SK-N-MC (cell line): ENCODE results near the gene BBLN.

Experiments
- DNase-seq: peaks from one replicate; pipeline ENCODE4 v3.0.0-alpha.2; 2011; ENCODE audit warnings: low read depth, low spot score
- H3K27ac ChIP-seq: fragments of 200-600 bp; sonication (generic); 2 replicates; pipeline ENCODE4 v1.5.1; 2016; ENCODE audit warnings: mixed run types
- H3K36me3 ChIP-seq: fragments of 200-600 bp; sonication (generic); 2 replicates; pipeline ENCODE4 v1.6.1; 2017; ENCODE audit warnings: antibody characterized with exemption, low read length, mixed read lengths; ENCODE audit not compliant: insufficient read depth
- H3K4me3 ChIP-seq: fragments of 200-600 bp; sonication (generic); 2 replicates; pipeline ENCODE4 v1.5.1; 2016
- H3K9ac ChIP-seq: fragments of 200-600 bp; sonication (generic); 2 replicates; pipeline ENCODE4 v1.8.0; 2017; ENCODE audit warnings: mixed run types, mixed read lengths; ENCODE audit not compliant: insufficient read length
- H3K9me3 ChIP-seq: fragments of 200-600 bp; sonication (generic); 2 replicates; pipeline ENCODE4 v1.6.1; 2017; ENCODE audit warnings: low read depth, mild to moderate bottlenecking, antibody characterized with exemption, low read length, moderate library complexity, mixed read lengths
- EZH2 ChIP-seq: fragments of 200-600 bp; sonication (generic); IDR thresholded peaks from one replicate; pipeline ENCODE4 v1.6.1; 2017; ENCODE audit warnings: antibody characterized with exemption
- FOXP2 ChIP-seq: optimal IDR thresholded peaks from 2 replicates; pipeline ENCODE3; 2011; ENCODE audit warnings: mild to moderate bottlenecking, moderate library complexity; ENCODE audit not compliant: insufficient read depth; ENCODE audit errors: extremely low read length, control extremely low read depth
- POLR2AphosphoS5 ChIP-seq: IDR thresholded peaks from 2 replicates; pipeline ENCODE4 v1.6.1; 2012; ENCODE audit warnings: mild to moderate bottlenecking, low read depth, low read length, borderline replicate concordance

BBLN gene

DNA sequence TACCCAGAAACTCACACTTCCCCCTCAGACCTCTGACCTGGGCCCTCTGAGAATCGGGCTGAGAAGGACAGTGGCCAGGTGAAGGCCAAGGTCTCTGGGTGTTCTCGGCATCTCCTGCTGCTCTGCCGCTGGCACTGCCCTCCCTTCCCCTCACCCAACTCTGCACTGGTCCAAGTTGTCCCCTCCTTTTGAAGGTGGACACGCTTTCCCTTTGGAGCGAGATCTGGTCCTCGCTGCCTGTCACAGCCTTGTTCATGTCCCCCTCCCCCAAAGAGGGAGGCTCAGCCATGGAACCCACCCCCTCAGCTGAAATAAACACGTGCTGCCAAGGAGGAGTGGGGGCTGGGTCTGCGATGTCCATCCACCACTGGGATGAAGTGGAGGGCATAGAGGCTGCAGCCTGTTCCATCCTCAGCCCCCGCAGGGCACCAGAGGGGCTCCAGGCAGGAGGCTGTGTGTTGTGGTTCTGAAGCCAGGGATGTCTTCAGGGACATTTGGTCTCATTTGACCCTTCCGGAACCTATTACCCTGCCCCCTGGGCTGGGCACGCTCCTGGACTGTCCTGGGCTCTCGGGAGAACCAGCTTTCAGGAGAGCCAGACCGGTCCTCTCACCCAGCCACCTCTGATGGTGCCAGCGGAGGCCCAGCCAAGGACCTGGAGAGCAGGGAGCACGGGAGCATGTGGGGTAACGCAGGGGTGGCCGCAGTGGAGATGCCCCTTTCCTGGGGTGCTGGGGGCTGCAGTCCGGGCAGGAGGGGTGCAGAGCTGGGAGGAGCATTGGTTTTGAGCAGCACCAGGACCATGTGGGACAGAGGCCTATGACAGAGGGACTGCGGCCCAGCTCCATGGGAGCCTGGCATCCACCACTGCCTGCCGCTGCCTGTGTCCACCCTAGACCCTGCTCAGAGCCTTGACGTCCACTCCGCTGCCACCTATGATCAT is 15.6 kb upstream of the BBLN start:
- H3K9ac ChIP-seq = no peak overlapping the region

DNA sequence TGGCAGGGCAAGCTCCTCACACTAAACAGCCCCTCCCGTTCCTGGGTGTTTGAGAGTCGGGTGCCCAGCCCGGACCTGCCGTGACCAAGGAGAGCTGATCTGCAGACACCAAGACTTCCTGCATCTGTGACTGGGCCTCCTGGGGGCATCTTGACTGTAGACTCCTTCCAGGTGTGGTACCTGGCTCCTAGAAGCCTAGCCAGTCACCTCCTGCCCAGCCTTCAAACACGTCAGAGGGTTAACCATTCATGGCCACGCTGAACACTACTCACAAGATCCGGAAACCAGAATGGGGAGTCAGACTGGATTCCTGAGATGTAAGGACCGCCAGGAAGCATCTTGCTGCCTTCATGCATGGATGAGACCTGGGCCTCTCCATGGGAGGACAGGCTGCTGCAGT is 14.5 kb upstream of the BBLN start:
- Histone ChIP-seq H3K9me3 (no peaks in the 10 kb centered on the region), H3K27ac (no peak overlapping the region), H3K9ac (no peak overlapping the region), H3K36me3 (no peaks in the 10 kb centered on the region), H3K4me3 (no peak overlapping the region)
- DNase-seq = no peak
- TF ChIP-seq EZH2 = no peak
- no peak for TF ChIP-seq POLR2AphosphoS5
- no peak for TF ChIP-seq FOXP2

More for the DNA sequence above, 15.6 kb upstream of the BBLN start:
- TF ChIP-seq FOXP2 (no peak), EZH2 (no peak), POLR2AphosphoS5 (no peak)
- no peaks in the 10 kb centered on the region for H3K9me3 ChIP-seq
- H3K4me3 ChIP-seq = no peak overlapping the region
- no peaks in the 10 kb centered on the region for H3K36me3 ChIP-seq
- H3K27ac ChIP-seq = no peak overlapping the region
- DNase-seq = no peak

DNA sequence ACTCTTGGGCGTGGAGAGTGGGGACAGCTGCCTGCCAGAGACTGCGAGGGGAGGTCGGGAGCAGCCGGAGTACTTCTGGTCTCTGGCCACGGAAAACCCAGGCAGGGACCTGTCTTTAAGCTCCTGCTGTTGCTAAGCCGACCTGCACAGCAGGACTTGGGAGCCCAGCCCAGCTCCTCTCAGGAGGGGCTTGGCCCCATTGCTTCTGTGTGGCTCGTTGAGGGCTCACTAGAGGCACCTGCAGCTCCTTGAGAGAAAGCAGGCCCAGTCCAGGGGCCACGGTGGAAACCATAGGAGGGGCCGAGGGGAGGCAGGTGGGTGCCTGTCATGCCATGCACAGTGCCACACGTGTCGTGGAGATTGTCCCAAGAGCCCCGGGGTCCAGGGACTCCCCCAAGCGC is 14.1 kb upstream of the BBLN start:
- no peak for TF ChIP-seq POLR2AphosphoS5
- H3K9ac ChIP-seq = no peak overlapping the region
- no peak for DNase-seq

DNA sequence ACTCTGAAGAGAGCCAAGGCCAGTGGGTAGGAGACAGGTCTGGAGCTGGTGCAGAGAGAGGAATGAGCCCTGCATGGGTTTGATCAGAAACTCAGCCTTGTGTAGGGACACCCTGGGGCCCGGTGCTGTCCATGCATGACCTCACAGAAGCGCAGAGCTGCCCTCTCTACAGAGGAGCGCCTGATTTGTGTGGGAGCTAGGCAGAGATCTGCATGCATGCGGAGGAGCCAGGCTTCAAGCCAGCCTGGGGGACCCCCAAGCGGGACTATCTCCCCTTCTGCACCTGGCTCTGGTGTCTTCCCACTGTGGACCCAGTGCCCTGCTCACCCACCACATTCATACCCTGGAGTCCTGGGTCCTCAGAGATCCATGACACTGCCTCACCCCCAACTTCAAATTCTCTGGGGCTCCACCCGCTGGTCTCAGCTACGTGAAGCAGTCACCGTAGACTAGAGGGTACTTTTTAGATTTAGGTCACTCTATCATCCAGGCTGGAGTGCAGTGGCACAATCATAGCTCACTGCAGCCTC is 13.4 kb upstream of the BBLN start:
- no peak overlapping the region for H3K4me3 ChIP-seq
- no peak overlapping the region for H3K9ac ChIP-seq

More for the DNA sequence above, 14.1 kb upstream of the BBLN start:
- H3K4me3 ChIP-seq = no peak overlapping the region
- H3K9me3 ChIP-seq = no peaks in the 10 kb centered on the region
- no peak overlapping the region for H3K27ac ChIP-seq
- no peaks in the 10 kb centered on the region for H3K36me3 ChIP-seq

DNA sequence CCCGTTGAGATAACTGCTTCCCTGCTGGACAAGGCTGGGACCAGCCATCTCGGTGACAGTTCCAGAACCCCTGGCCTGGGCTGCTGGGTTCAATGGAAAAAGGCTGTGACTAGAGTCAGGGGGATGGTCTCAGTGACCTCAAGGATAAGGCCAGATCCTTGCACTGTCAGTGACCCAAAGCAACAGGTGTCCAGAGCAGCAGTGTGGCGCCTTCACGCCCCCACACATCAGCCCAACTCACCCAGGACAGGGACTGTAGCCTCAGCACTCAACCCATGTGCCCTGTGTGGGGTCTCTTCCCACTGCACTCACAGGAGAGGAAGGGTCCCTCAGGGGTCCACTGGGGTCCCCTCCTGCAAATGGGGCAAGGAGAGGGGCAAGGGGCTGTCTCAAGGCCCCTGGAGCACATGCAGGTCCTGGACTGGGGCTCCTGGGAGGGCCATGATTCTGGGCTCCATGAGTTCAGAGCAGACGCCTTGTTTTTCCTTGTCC is 11.5 kb upstream of the BBLN start:
- no peak for TF ChIP-seq FOXP2
- TF ChIP-seq EZH2 = no peak
- TF ChIP-seq POLR2AphosphoS5 = no peak
- H3K4me3 ChIP-seq = no peak overlapping the region
- H3K27ac ChIP-seq = no peak overlapping the region
- H3K9ac ChIP-seq = no peak overlapping the region
- H3K36me3 ChIP-seq = no peaks in the 10 kb centered on the region
- no peaks in the 10 kb centered on the region for H3K9me3 ChIP-seq
- DNase-seq = no peak

More for the DNA sequence above, 13.4 kb upstream of the BBLN start:
- Histone ChIP-seq H3K27ac (no peak overlapping the region), H3K9me3 (no peaks in the 10 kb centered on the region), H3K36me3 (no peaks in the 10 kb centered on the region)
- no peak for DNase-seq
- TF ChIP-seq POLR2AphosphoS5 (no peak), FOXP2 (no peak), EZH2 (no peak)

DNA sequence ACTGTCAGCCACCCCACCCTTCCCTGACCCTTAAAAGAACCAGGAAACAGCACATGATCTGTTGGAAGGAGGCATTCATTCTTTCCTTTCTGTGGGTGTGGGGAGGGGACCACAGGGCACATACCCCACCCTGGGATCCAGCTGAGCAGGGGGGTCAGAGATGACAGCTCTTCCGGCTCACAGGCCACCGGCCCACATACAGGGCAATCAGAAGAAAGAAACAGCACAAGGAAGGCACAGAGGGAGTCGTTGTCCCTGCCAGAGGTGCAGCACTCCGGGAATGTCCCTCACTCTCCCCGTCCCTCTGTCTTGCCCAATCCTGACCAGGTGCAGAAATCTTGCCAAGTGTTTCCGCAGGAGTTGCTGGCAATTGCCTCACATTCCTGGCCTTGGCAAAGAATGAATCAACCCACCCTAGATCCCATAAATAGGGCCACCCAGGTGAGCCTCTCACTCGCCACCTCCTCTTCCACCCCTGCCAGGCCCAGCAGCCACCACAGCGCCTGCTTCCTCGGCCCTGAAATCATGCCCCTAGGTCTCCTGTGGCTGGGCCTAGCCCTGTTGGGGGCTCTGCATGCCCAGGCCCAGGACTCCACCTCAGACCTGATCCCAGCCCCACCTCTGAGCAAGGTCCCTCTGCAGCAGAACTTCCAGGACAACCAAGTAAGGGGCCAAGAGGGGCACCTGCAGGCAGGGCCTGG is 10.9 kb upstream of the BBLN start, which contains the start of gene LCN2:
Gene LCN2 (plus strand): TSS at position 453 of the 701 bp plus-strand sequence. CDS start 73 bp downstream, at position 526.
- Histone ChIP-seq H3K4me3 (no peak within 1 kb of the TSS), H3K27ac (no peak within 1 kb of the TSS), H3K9me3 (no peaks in the 10 kb centered on the region), H3K9ac (no peak within 1 kb of the TSS), H3K36me3 (no peaks in the 10 kb centered on the region)
- no peak for DNase-seq
- TF ChIP-seq FOXP2 (no peak), POLR2AphosphoS5 (no peak), EZH2 (no peak)

DNA sequence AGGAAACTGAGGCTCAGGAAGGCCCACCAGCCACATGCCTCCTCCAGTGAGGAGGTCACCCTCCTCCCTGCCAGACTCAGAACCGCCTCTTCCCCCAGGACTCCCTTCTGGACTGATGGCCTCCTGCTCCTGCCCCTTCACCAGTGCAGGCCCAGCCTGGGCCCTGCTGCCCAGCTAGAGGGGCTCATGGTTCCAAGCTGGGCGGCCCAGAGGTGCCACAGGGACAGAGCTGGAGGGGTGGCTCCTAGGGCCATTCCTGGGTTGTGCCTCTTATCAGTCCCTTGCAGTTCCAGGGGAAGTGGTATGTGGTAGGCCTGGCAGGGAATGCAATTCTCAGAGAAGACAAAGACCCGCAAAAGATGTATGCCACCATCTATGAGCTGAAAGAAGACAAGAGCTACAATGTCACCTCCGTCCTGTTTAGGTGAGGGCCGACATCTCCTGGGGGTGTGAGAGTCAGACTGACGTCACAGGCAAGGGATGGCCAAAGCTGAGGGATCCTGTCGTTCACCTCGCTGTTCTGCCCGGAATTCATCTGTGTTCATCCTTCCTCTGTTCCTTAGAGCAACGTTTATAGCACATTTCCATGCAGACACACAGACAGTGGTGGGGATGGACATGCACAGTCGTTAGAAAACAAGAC is 10.0 kb upstream of the BBLN start:
- no peak for TF ChIP-seq EZH2
- no peak for TF ChIP-seq POLR2AphosphoS5
- no peak for TF ChIP-seq FOXP2
- Histone ChIP-seq H3K9me3 (no peaks in the 10 kb centered on the region), H3K4me3 (no peak overlapping the region), H3K9ac (no peak overlapping the region), H3K36me3 (no peaks in the 10 kb centered on the region), H3K27ac (no peak overlapping the region)
- no peak for DNase-seq

DNA sequence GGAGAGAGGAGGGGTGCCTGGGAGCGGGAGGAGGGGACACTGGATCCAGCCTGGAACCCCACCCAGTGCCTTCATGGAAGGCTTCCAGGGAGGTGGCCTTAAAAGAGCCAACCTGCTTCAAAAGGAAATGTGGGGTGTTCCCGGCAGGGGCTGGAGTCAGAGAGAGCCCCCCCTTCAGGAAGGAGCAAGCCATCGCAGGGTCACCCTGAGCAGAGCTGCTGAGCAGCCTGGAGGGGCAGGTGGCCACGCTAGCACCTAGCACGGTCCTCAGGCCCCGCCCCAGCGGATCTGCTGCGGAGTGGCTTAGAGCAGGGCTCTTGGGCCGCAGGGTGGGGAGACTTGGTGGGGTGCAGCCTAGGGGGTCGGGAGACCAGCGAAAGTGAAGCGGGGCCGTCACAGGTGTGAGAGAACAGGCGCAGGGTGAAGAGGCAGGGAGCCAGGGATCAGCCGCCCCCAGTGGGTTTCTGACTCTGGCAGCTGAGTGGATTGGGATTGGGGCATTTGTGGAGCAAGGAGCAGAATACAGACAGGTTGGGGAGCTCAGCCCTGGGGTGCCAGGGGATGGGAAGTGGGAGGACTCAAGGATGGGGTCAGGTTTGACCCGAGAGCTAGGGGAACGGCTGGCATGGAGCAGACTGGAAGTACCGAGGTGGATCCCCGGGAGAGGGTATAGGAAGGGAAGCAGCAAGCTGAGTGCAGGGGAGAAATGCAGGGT is 9.3 kb upstream of the BBLN start:
- TF ChIP-seq FOXP2 = no peak
- no peak for TF ChIP-seq EZH2
- no peak for TF ChIP-seq POLR2AphosphoS5
- no peak overlapping the region for H3K4me3 ChIP-seq
- H3K27ac ChIP-seq = no peak overlapping the region
- DNase-seq = no peak
- H3K9me3 ChIP-seq = no peaks in the 10 kb centered on the region
- H3K9ac ChIP-seq = no peak overlapping the region
- H3K36me3 ChIP-seq = no peaks in the 10 kb centered on the region
